A549 (cell line): Measurements from ENCODE around the gene OTUD3. TPM values are rescaled to one million over a fixed set of nuclear protein-coding genes. Genes with fewer than 3 reads are reported as not detected.
"Not testable (repeated sequence)": the region's sequence is repeated elsewhere in the genome, so short reads cannot be mapped to it uniquely, and the experiment has no call there.

ENCODE experiments used
- ATAC-seq, 2 experiments: fragments of 200-7000 bp in 1 of 2; fragments of >200 bp in 1 of 2; cut with Nextera tagmentation in 1 of 2; cut with Tn5 transposase in 1 of 2; 3 replicates each; pipeline versions ENCODE4 v1.8.0 to v1.9.1; 2018 to 2020; ENCODE audit warnings: mild to moderate bottlenecking in 1 of 2, moderate library complexity in 1 of 2
- CTCF ChIA-PET: fragments of 300-600 bp; sonication (Branson Sonifier 250); formaldehyde crosslinking; extraction: SDS; loops from one replicate; lab custom pipeline; 2021; ENCODE audit warnings: antibody characterized with exemption, inconsistent platforms; lab: Yijun Ruan, JAX
- POLR2A ChIA-PET: fragments of 350-600 bp; formaldehyde crosslinking; extraction: SDS; loops from one replicate; lab custom pipeline; 2021; ENCODE audit warnings: antibody characterized with exemption, inconsistent platforms; lab: Yijun Ruan, JAX
- DNase-seq, 2 experiments: peaks; one replicate each; pipeline versions ENCODE4 v3.0.0 to v3.0.0-alpha.2; 2011 to 2016; ENCODE audit warnings: low read depth in 1 of 2, low spot score in 1 of 2
- FAIRE-seq: peaks from 2 replicates; lab custom pipeline; 2011; peaks lifted over from hg19 to GRCh38; lab: Jason Lieb, UNC
- H3K27ac ChIP-seq, 2 experiments: fragments of >200 bp; sonication (Bioruptor Twin); formaldehyde crosslinking; 3 replicates each; pipeline ENCODE4 v1.5.1; 2016 to 2017
- H3K4me1 ChIP-seq: fragments of >200 bp; sonication (Bioruptor Twin); formaldehyde crosslinking; 3 replicates; pipeline ENCODE4 v1.6.1; 2016
- H3K4me2 ChIP-seq: fragments of >200 bp; sonication (Bioruptor Twin); formaldehyde crosslinking; 3 replicates; pipeline ENCODE4 v1.6.1; 2016
- H3K4me3 ChIP-seq: fragments of >200 bp; sonication (Bioruptor Twin); formaldehyde crosslinking; 3 replicates; pipeline ENCODE4 v1.5.1; 2016
- H3K9me3 ChIP-seq: fragments of >200 bp; sonication (Bioruptor Twin); formaldehyde crosslinking; 3 replicates; pipeline ENCODE4 v1.6.1; 2016
- BHLHE40 ChIP-seq: IDR thresholded peaks from 2 replicates; pipeline ENCODE4 v1.6.1; 2012; ENCODE audit warnings: low read depth, low read length, inconsistent platforms
- EHF ChIP-seq: fragments of 250-450 bp; sonication (Bioruptor Pico); IDR thresholded peaks from 2 replicates; pipeline ENCODE4 v1.5.0; 2020; ENCODE audit warnings: mild to moderate bottlenecking
- ESRRA ChIP-seq: fragments of 150-350 bp; IDR thresholded peaks from 2 replicates; pipeline ENCODE4 v1.6.1; 2014; ENCODE audit warnings: mild to moderate bottlenecking, low read length, borderline replicate concordance
- FOSB ChIP-seq: fragments of 250-450 bp; sonication (Bioruptor Pico); IDR thresholded peaks from 2 replicates; pipeline ENCODE4 v1.5.0; 2020; ENCODE audit warnings: mild to moderate bottlenecking, moderate library complexity
- GATA3 ChIP-seq: IDR thresholded peaks from 2 replicates; pipeline ENCODE4 v1.6.1; 2012; ENCODE audit warnings: borderline replicate concordance
- HDAC2 ChIP-seq: fragments of 200-600 bp; sonication (generic); IDR thresholded peaks from 2 replicates; pipeline ENCODE4 v1.6.1; 2016
- HEYL ChIP-seq: fragments of 250-450 bp; sonication (Bioruptor Pico); IDR thresholded peaks from 2 replicates; pipeline ENCODE4 v1.8.0; 2021; ENCODE audit warnings: mild to moderate bottlenecking, moderate library complexity
- KDM1A ChIP-seq: fragments of 200-600 bp; sonication (generic); IDR thresholded peaks from 2 replicates; pipeline ENCODE4 v1.6.1; 2016; ENCODE audit warnings: low read depth, mild to moderate bottlenecking
- MAFK ChIP-seq: fragments of 450-650 bp; IDR thresholded peaks from 2 replicates; pipeline ENCODE4 v1.6.1; 2014; ENCODE audit not compliant: partially characterized antibody
- NPAS2 ChIP-seq: fragments of 250-450 bp; sonication (Bioruptor Pico); IDR thresholded peaks from 2 replicates; pipeline ENCODE4 v1.8.0; 2022; ENCODE audit warnings: mild to moderate bottlenecking, moderate library complexity, borderline replicate concordance
- POLR2A ChIP-seq: IDR thresholded peaks from 2 replicates; pipeline ENCODE4 v1.6.1; 2012; ENCODE audit warnings: mild to moderate bottlenecking, low read length
- POLR2AphosphoS2 ChIP-seq: conservative IDR thresholded peaks from 2 replicates; pipeline ENCODE4 v1.6.1; 2012; ENCODE audit warnings: low read length, improper control_type of control experiment, inconsistent platforms
- RAD21 ChIP-seq, 2 experiments: fragments of >200 bp in 1 of 2; sonication (Bioruptor Twin) in 1 of 2; formaldehyde crosslinking in 1 of 2; IDR thresholded peaks in 1 of 2; conservative IDR thresholded peaks in 1 of 2; 2 replicates in 1 of 2; 3 replicates in 1 of 2; pipeline ENCODE4 v1.6.1; 2012 to 2018; ENCODE audit warnings: inconsistent platforms in 1 of 2
- RFX5 ChIP-seq: fragments of 450-650 bp; IDR thresholded peaks from 2 replicates; pipeline ENCODE4 v1.7.1; 2014; ENCODE audit warnings: antibody characterized with exemption, mild to moderate bottlenecking, moderate library complexity
- SMC3 ChIP-seq: fragments of >200 bp; sonication (Bioruptor Twin); formaldehyde crosslinking; IDR thresholded peaks from 3 replicates; pipeline ENCODE4 v1.6.1; 2018; ENCODE audit warnings: inconsistent platforms
- TFCP2L1 ChIP-seq: fragments of 250-450 bp; sonication (Bioruptor Pico); IDR thresholded peaks from 2 replicates; pipeline ENCODE4 v1.5.0; 2021; ENCODE audit warnings: mild to moderate bottlenecking
- WGBS: methylation state at CpG from one replicate; pipeline ENCODE4 v1.1.6; 2017; ENCODE audit errors: missing lambda C conversion rate; 5-methylcytosine and 5-hydroxymethylcytosine counted together
- polyA plus RNA-seq, 4 experiments: library from polyadenylated mRNA; depleted of rRNA in 3 of 4; stranded (reverse); fragments of >200 nt; fragmentation: RNase III in 1 of 4; extraction: RNeasy Plus Mini Kit Qiagen cat#74134 plus additional on column Dnase treatment in 1 of 4; gene quantifications; 2 replicates in 3 of 4; 3 replicates in 1 of 4; pipeline ENCODE4 v1.2.3, GENCODE V29; 2011 to 2017
- TF ChIP-seq, protein P1 (sequence below): fragments of 150-350 bp; IDR thresholded peaks from 2 replicates; pipeline ENCODE4 v1.6.1; 2014; ENCODE audit warnings: low read depth, mild to moderate bottlenecking, low read length
- TF ChIP-seq, protein P2 (sequence below): IDR thresholded peaks from 2 replicates; pipeline ENCODE4 v1.6.1; 2012
- TF ChIP-seq, protein P3 (sequence below): fragments of >200 bp; sonication (Bioruptor Twin); formaldehyde crosslinking; IDR thresholded peaks from 3 replicates; pipeline ENCODE4 v1.6.1; 2016
- TF ChIP-seq, protein P4 (sequence below): IDR thresholded peaks from 2 replicates; pipeline ENCODE4 v1.6.1; 2012

Gene OTUD3
- polyA plus RNA-seq, 2 of the 4 experiments (the other 2 are of a cell fraction), result 3.5 to 4.9 TPM

DNA sequence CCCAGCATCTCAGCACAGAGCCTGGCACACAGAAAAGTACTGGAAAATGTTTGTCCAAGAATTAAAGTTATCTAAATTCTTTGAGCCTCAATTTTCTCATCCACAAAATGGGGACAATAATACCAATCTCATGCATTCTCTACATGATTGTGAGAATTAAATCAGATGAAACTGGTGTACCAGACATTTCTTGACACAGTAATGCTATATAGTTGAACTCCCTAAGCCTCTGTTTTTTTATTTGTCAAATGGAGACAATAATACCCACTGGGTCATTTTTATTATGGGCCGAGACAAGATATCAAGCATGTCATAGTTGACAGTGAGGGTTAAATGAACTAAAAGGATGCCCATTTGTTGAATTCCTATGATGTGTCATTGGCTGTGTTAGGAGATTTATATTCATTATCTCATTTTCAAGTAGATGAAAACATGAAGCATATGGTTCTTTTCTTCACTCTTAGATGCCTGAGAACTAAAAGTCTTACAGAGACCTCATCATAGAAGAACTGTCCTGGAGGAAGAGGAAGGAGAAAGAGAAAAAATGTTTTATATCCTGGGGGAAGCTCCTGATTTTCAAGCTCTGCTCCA lies 17.5 kb upstream of the OTUD3 start (continued):
- TF ChIP-seq SMC3 (no peak), HEYL (no peak)

DNA sequence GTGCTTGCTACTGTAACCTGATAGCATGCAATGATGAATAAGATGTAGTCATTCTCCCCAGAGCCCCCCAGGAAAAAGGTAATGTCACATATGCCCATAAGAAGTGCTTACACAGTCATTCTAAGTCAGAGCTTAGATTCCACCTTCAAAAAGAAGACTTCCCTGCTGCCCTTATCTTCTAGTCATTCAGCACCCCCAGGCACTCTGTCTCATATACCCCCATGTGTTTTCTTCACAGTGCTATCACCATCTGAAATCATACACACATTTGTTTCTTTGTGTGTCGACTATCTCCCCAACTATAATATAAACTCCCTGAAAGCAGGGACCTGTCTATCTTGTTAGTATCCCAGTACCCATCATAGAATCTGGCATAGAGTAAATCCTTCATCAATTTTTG lies 16.2 kb upstream of the OTUD3 start:
- CTCF ChIA-PET, result interaction anchor here (1.3 to 1.5 kb wide), 2 partner anchors 15 to 16 kb away, joined by 4 read pairs; partner anchors contain the start of gene OTUD3
- Histone ChIP-seq H3K4me2 (no peak overlapping the region), H3K4me1 (0 out of 3 replicates have a peak, but pooled peaks cover 2% of the 10 kb centered on the region), H3K4me3 (no peak overlapping the region), H3K27ac (no peak overlapping the region), H3K9me3 (peaks cover 8% of the 10 kb centered on the region)
- POLR2A ChIA-PET, result no interaction called here
- DNase-seq (no peak), ATAC-seq (no peak), FAIRE-seq (no peak)
- 5% methylated on average over 1 of the region's 1 CpG for WGBS
- TF ChIP-seq, protein P1, sequence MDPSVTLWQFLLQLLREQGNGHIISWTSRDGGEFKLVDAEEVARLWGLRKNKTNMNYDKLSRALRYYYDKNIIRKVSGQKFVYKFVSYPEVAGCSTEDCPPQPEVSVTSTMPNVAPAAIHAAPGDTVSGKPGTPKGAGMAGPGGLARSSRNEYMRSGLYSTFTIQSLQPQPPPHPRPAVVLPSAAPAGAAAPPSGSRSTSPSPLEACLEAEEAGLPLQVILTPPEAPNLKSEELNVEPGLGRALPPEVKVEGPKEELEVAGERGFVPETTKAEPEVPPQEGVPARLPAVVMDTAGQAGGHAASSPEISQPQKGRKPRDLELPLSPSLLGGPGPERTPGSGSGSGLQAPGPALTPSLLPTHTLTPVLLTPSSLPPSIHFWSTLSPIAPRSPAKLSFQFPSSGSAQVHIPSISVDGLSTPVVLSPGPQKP, result no peak
- TF ChIP-seq BHLHE40 (no peak), RAD21 (conservative IDR thresholded peaks at IDR 0.05 in 1 of 2, IDR thresholded peaks at IDR 0.05 in 1 of 2) (no peak), POLR2A (no peak)
- TF ChIP-seq, protein P2, sequence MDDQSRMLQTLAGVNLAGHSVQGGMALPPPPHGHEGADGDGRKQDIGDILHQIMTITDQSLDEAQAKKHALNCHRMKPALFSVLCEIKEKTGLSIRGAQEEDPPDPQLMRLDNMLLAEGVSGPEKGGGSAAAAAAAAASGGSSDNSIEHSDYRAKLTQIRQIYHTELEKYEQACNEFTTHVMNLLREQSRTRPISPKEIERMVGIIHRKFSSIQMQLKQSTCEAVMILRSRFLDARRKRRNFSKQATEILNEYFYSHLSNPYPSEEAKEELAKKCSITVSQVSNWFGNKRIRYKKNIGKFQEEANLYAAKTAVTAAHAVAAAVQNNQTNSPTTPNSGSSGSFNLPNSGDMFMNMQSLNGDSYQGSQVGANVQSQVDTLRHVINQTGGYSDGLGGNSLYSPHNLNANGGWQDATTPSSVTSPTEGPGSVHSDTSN, result no peak

DNA sequence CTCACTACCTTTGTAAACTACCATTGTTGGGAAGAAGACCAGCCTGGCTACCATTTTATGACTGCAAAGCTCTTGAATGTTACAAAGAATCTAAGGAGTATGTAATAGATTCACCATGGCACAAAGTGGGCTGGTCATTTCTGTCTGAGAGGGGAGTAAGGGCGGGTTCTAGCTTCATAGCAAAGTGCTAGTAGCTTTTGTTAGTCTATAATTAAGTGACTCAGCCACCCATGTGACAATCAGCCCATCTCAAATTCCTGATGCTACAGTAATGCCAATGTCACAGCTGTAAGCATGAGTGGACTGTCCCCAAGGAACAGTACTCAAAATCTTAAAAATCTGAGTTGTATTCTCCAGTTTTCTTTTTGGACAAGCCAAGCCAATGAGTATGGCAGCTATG lies 15.4 kb upstream of the OTUD3 start:
- H3K9me3 ChIP-seq, result peaks cover 8% of the 10 kb centered on the region
- FAIRE-seq (no peak), ATAC-seq (no peak), DNase-seq (no peak)
- ChIA-PET POLR2A (no interaction called here), CTCF (interaction anchor here (1.3 to 1.5 kb wide), 2 partner anchors 15 to 16 kb away, joined by 4 read pairs; partner anchors contain the start of gene OTUD3)
- 0% methylated on average over 1 of the region's 1 CpG for WGBS
- no peak overlapping the region for H3K4me3 ChIP-seq
- no peak for TF ChIP-seq FOSB (CRISPR knock-in tag)
- no peak for TF ChIP-seq EHF (CRISPR knock-in tag)
- TF ChIP-seq TFCP2L1 (CRISPR knock-in tag), result no peak
- TF ChIP-seq, protein P3, sequence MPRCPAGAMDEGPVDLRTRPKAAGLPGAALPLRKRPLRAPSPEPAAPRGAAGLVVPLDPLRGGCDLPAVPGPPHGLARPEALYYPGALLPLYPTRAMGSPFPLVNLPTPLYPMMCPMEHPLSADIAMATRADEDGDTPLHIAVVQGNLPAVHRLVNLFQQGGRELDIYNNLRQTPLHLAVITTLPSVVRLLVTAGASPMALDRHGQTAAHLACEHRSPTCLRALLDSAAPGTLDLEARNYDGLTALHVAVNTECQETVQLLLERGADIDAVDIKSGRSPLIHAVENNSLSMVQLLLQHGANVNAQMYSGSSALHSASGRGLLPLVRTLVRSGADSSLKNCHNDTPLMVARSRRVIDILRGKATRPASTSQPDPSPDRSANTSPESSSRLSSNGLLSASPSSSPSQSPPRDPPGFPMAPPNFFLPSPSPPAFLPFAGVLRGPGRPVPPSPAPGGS, result no peak
- no peak for TF ChIP-seq POLR2AphosphoS2
- TF ChIP-seq KDM1A, result no peak
- TF ChIP-seq MAFK, result no peak
- no peak for TF ChIP-seq NPAS2 (CRISPR knock-in tag)
- TF ChIP-seq GATA3, result no peak
- no peak for TF ChIP-seq HDAC2
- TF ChIP-seq RFX5, result no peak
- TF ChIP-seq, protein P1, result no peak
- TF ChIP-seq ESRRA, result no peak
- TF ChIP-seq, protein P4, sequence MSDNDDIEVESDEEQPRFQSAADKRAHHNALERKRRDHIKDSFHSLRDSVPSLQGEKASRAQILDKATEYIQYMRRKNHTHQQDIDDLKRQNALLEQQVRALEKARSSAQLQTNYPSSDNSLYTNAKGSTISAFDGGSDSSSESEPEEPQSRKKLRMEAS, result no peak
- TF ChIP-seq HEYL, result no peak
- H3K4me2 ChIP-seq, result no peak overlapping the region
- H3K27ac ChIP-seq, result no peak overlapping the region
- no peaks in the 10 kb centered on the region for H3K4me1 ChIP-seq

DNA sequence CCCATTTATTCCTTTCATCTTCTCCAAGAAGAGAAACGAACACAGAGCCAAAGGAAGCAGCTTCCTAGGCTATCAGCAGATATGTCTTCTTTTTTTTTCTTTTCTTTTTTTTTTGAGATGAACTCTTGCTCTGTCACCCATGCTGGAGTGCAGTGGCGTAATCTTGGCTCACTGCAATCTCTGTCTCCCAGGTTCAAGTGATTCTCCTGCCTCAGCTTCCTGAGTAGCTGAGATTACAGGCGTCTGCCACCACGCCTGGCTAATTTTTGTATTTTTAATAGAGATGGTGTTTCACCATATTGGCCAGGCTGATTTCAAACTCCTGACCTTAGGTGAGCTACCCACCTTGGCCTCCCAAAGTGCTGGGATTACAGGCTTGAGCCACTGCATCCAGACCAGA lies 13.6 kb upstream of the OTUD3 start:
- CTCF ChIA-PET, result interaction anchor here (2.1 kb wide), 1 partner anchor 13 kb away, joined by 7 read pairs; no protein-coding TSS in a partner anchor
- not testable (repeated sequence) for FAIRE-seq, H3K4me1 ChIP-seq

DNA sequence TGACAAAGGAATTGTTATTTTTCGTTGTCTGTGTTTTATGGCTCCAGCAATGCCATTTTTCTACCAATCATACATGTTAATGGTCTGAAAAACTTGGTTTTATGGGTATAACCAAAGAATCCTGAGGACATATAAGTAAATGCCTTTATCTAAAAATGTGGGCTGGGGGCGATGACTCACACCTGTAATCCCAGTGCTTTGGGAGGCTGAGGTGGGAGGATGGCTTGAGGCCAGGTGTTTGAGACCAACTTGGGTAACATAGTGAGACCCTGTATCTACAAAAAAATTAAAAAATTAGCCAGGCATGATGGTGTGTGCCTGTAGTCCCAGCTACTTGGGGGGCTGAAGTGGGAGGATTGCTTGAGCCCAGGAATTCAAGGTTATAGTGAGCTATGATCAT lies 12.7 kb upstream of the OTUD3 start:
- CTCF ChIA-PET, result interaction anchor here (1.2 to 2.1 kb wide), 3 partner anchors 10 to 283 kb away, joined by 3 to 7 read pairs (median 4); no protein-coding TSS in a partner anchor
- POLR2A ChIA-PET, H3K27ac ChIP-seq, ATAC-seq, H3K4me2 ChIP-seq, FAIRE-seq, H3K4me1 ChIP-seq, DNase-seq, H3K9me3 ChIP-seq, H3K4me3 ChIP-seq: not testable (repeated sequence)
- 37% methylated on average over 2 of the region's 2 CpGs for WGBS

More for the DNA sequence above, 13.6 kb upstream of the OTUD3 start:
- ATAC-seq, H3K27ac ChIP-seq, H3K4me3 ChIP-seq, POLR2A ChIA-PET, H3K4me2 ChIP-seq, H3K9me3 ChIP-seq, DNase-seq: not testable (repeated sequence)
- 54% methylated on average over 4 of the region's 4 CpGs for WGBS
